ENCODE data around the gene FLNC.

Gene FLNC

GRCh38 chr7:128842674-128843641 lies 12.8 kb downstream of the FLNC start:
- Histone ChIP-seq H4K20me1 (ENCODE audit: control insufficient read depth, insufficient read depth, low read depth, low read length) (no peaks in the 10 kb centered on the region), H3F3A (ENCODE audit: control insufficient read depth, insufficient read depth) (no peaks in the 10 kb centered on the region), H3K79me2 (ENCODE audit: control insufficient read depth, low read length) (no peaks in the 10 kb centered on the region), H3K9me3 (ENCODE audit: control insufficient read depth, insufficient read depth, low read length) (no peaks in the 10 kb centered on the region), H3K4me1 (ENCODE audit: control insufficient read depth, low read length) (peaks cover 17% of the 10 kb centered on the region), H3K4me2 (ENCODE audit: low read length) (no peak overlapping the region; the same call in 1 of the 2 replicates), H3K4me3 (ENCODE audit: low read length) (no peak overlapping the region), H3K36me3 (ENCODE audit: control insufficient read depth, low read length) (no peaks in the 10 kb centered on the region), H3K27ac (ENCODE audit: low read depth, low read length) (no peak overlapping the region), H3K27me3 (ENCODE audit: control insufficient read depth, low read length) (no peaks in the 10 kb centered on the region), H3K9me2 (replicated peaks; ENCODE audit: control insufficient read depth, low read length) (no peaks in the 10 kb centered on the region)
- no peak for TF ChIP-seq EZH2phosphoT487 (IDR thresholded peaks at IDR 0.05; ENCODE audit: borderline replicate concordance, low read length)

GRCh38 chr7:128843938-128844621 lies 13.9 kb downstream of the FLNC start:
- Histone ChIP-seq H4K20me1 (ENCODE audit: control insufficient read depth, insufficient read depth, low read depth, low read length) (no peaks in the 10 kb centered on the region), H3K9me2 (replicated peaks; ENCODE audit: control insufficient read depth, low read length) (no peaks in the 10 kb centered on the region), H3K79me2 (ENCODE audit: control insufficient read depth, low read length) (no peaks in the 10 kb centered on the region), H3K9me3 (ENCODE audit: control insufficient read depth, insufficient read depth, low read length) (no peaks in the 10 kb centered on the region), H3K4me3 (ENCODE audit: low read length) (no peak overlapping the region), H3K36me3 (ENCODE audit: control insufficient read depth, low read length) (no peaks in the 10 kb centered on the region), H3K4me1 (ENCODE audit: control insufficient read depth, low read length) (peaks cover 17% of the 10 kb centered on the region), H3F3A (ENCODE audit: control insufficient read depth, insufficient read depth) (no peaks in the 10 kb centered on the region), H3K27ac (ENCODE audit: low read depth, low read length) (no peak overlapping the region), H3K27me3 (ENCODE audit: control insufficient read depth, low read length) (no peaks in the 10 kb centered on the region), H3K4me2 (ENCODE audit: low read length) (no peak overlapping the region)
- TF ChIP-seq EZH2phosphoT487 (IDR thresholded peaks at IDR 0.05; ENCODE audit: borderline replicate concordance, low read length) (no peak), CTCF (IDR thresholded peaks at IDR 0.05; ENCODE audit: low read depth, low read length, poor library complexity, severe bottlenecking) (no peak)

- Histone ChIP-seq H3K27ac (ENCODE audit: low read depth, low read length) (no peak overlapping the region), H3K79me2 (ENCODE audit: control insufficient read depth, low read length) (no peaks in the 10 kb centered on the region), H3K36me3 (ENCODE audit: control insufficient read depth, low read length) (no peaks in the 10 kb centered on the region)
Measured at GRCh38 chr7:128844777-128845311, 14.6 kb downstream of the FLNC start.

More at GRCh38 chr7:128844777-128845311, 14.6 kb downstream of the FLNC start:
- TF ChIP-seq CTCF (IDR thresholded peaks at IDR 0.05; ENCODE audit: low read depth, low read length, poor library complexity, severe bottlenecking) (no peak), EZH2phosphoT487 (IDR thresholded peaks at IDR 0.05; ENCODE audit: borderline replicate concordance, low read length) (no peak)
- H3K9me2 ChIP-seq (replicated peaks; ENCODE audit: control insufficient read depth, low read length) = no peaks in the 10 kb centered on the region
- H3F3A ChIP-seq (ENCODE audit: control insufficient read depth, insufficient read depth) = no peaks in the 10 kb centered on the region
- no peaks in the 10 kb centered on the region for H3K9me3 ChIP-seq (ENCODE audit: control insufficient read depth, insufficient read depth, low read length)
- H4K20me1 ChIP-seq (ENCODE audit: control insufficient read depth, insufficient read depth, low read depth, low read length) = no peaks in the 10 kb centered on the region
- no peak overlapping the region for H3K4me3 ChIP-seq (ENCODE audit: low read length)
- H3K27me3 ChIP-seq (ENCODE audit: control insufficient read depth, low read length) = no peaks in the 10 kb centered on the region
- peaks cover 17% of the 10 kb centered on the region for H3K4me1 ChIP-seq (ENCODE audit: control insufficient read depth, low read length)
- H3K4me2 ChIP-seq (ENCODE audit: low read length) = no peak overlapping the region

Measured in DOHH2 (cell line).